Endothelial cell (in vitro differentiated cells): Measurements from ENCODE around the gene TNIP3. TPM values are rescaled to one million over a fixed set of nuclear protein-coding genes. Genes with fewer than 3 reads are reported as not detected.

Experiments used
- DNase-seq: peaks from one replicate; pipeline ENCODE4 v3.0.0; 2021; ENCODE audit warnings: low spot score
- H3K27ac Mint-ChIP-seq: one replicate; pipeline ENCODE4 v1.8.0; 2021; ENCODE audit warnings: mixed read lengths, inconsistent platforms; ENCODE audit not compliant: unreplicated experiment
- H3K27me3 Mint-ChIP-seq: one replicate; pipeline ENCODE4 v1.8.0; 2021; ENCODE audit warnings: mild to moderate bottlenecking, moderate library complexity, mixed read lengths, inconsistent platforms; ENCODE audit not compliant: unreplicated experiment
- H3K36me3 Mint-ChIP-seq: one replicate; pipeline ENCODE4 v1.8.0; 2021; ENCODE audit warnings: mild to moderate bottlenecking, low read depth, mixed read lengths, inconsistent platforms; ENCODE audit not compliant: unreplicated experiment
- H3K4me1 Mint-ChIP-seq: one replicate; pipeline ENCODE4 v1.8.0; 2021; ENCODE audit warnings: mild to moderate bottlenecking, mixed read lengths, inconsistent platforms; ENCODE audit not compliant: unreplicated experiment
- H3K4me3 Mint-ChIP-seq: one replicate; pipeline ENCODE4 v1.8.0; 2021; ENCODE audit warnings: mild to moderate bottlenecking, mixed read lengths, inconsistent platforms; ENCODE audit not compliant: unreplicated experiment
- H3K9me3 Mint-ChIP-seq: one replicate; pipeline ENCODE4 v1.8.0; 2021; ENCODE audit warnings: mixed read lengths, inconsistent platforms; ENCODE audit not compliant: unreplicated experiment
- CTCF ChIP-seq: fragments of 200-600 bp; sonication (generic); IDR thresholded peaks from one replicate; pipeline ENCODE4 v1.5.0; 2021; ENCODE audit warnings: antibody characterized with exemption; ENCODE audit not compliant: unreplicated experiment
- total RNA-seq: library from RNA; stranded (reverse); fragmentation: NEBNext Ultra II Directional; extraction: Animal tissue kit (Norgen Biotek cat#: 25700); gene quantifications from one replicate; pipeline ENCODE4 v1.2.1, GENCODE V29; 2021; ENCODE audit not compliant: unreplicated experiment

TNIP3 gene
- total RNA-seq, 1 donor from 2014 or later: 4.0 TPM

GRCh38 chr4:121093261-121093660 lies 70.9 kb downstream of the TNIP3 start:
- Mint-ChIP-seq H3K4me3 (no peak overlapping the region), H3K36me3 (no peaks in the 10 kb centered on the region), H3K9me3 (no peaks in the 10 kb centered on the region), H3K27ac (no peak overlapping the region), H3K27me3 (no peaks in the 10 kb centered on the region), H3K4me1 (peaks cover 2% of the 10 kb centered on the region)
- no peak for TF ChIP-seq CTCF
- no peak for DNase-seq

GRCh38 chr4:121091941-121092340 lies 72.2 kb downstream of the TNIP3 start:
- H3K36me3 Mint-ChIP-seq: no peaks in the 10 kb centered on the region
- no peaks in the 10 kb centered on the region for H3K4me1 Mint-ChIP-seq
- H3K4me3 Mint-ChIP-seq: no peak overlapping the region

GRCh38 chr4:121088867-121089266 lies 75.3 kb downstream of the TNIP3 start:
- TF ChIP-seq CTCF: no peak
- Mint-ChIP-seq H3K9me3 (no peaks in the 10 kb centered on the region), H3K36me3 (no peaks in the 10 kb centered on the region), H3K27me3 (no peaks in the 10 kb centered on the region), H3K27ac (no peak overlapping the region), H3K4me1 (peaks cover 9% of the 10 kb centered on the region), H3K4me3 (no peak overlapping the region)
- DNase-seq: no peak

More at GRCh38 chr4:121091941-121092340, 72.2 kb downstream of the TNIP3 start:
- no peak for DNase-seq
- Mint-ChIP-seq H3K27me3 (no peaks in the 10 kb centered on the region), H3K9me3 (no peaks in the 10 kb centered on the region), H3K27ac (no peak overlapping the region)
- no peak for TF ChIP-seq CTCF

Other genes starting within 250 kb of the TNIP3 start
- 17.0 TPM for gene PRDM5, start 241.6 kb downstream of the TNIP3 start, total RNA-seq
- gene NDNF, start 91.8 kb downstream of the TNIP3 start, total RNA-seq: 33.3 TPM
- 2.4 TPM for gene QRFPR, start 216.7 kb upstream of the TNIP3 start, total RNA-seq